Measurements from ENCODE around the gene KRTAP4-9.
"Not testable (repeated sequence)": the region's sequence is repeated elsewhere in the genome, so short reads cannot be mapped to it uniquely, and the experiment has no call there.

KRTAP4-9 gene

DNA sequence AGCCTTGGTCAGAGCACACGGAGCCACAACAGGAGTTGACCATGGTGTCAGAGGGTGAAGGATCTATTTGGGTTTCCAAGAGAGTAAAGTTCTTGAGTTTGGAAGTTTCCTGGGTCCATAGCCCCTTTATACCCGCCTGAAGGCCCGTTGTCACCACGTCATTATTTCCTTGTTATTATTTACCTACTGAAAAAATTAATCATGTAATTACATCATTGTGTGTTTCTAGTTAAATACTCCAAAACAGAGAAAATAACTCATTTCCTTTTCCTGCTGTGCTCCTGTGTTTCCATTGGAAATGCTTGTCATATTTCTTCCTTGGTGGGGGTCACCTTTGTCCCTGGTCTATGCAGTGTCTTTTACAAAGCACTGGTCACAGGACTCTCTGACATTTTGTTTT, 7.1 kb upstream of the KRTAP4-9 start, which contains the start of gene KRTAP4-8:
Gene KRTAP4-8, minus strand, starts transcription at position 101 of the 400 bp plus-strand sequence. Its CDS starts 58 bp downstream, at position 43.
- DNase-seq (ENCODE audit: low read depth in 2 of 2): no peak

DNA sequence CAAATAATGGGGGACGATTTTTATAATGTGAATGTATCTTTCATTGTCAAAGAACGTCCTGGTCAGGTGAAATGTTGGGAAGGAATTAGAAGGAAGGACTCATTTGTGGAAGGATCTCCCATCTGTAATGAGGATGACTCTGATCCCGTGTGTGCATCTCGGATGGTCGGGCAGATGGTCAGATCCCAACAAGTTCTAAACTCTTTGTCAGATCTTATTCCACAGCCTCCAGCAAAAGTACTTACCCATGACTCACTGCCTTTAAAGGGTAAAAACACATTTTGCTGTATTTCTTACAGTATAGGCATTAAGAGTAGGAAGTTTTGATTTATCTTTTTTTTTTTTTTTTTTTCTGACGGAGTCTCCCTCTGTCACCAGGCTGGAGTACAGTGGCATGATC, 6.7 kb upstream of the KRTAP4-9 start:
- DNase-seq (ENCODE audit: low read depth in 2 of 2): no peak

DNA sequence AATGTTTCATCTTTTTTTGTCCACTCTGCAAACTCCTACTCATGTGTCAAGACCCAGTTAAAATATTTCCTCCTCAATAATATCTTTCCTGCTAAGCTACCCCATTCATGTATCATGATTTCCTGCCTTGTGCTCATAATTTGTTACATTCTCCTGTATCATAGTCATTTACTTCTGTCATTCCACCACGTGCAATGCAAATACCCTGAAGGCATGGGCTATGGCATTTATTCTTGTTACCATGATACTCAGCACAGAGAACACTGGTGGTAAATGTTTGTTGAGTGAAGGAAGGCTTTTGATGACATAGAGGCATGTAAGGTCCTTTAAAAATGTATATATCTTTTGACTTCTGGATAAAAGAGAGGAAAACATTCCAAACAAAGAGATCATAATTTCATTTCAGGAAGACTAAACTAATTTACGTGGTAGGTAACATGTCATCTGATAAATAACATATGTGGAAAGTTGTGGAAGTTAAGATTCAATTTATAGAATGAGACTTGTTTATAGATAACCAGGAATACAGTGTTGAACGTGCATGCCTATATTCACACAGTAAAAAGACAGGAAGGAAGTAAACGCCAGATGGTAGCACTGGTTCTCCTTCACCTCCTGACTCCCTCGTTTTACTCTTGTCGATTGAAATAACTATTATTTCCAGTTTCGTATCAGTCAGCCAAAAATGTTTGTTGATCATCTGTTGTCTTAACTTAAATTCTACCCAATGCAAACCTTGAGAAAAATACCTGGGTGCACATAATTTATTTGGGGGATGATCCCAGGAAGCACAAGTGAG, 5.3 kb upstream of the KRTAP4-9 start:
- DNase-seq (ENCODE audit: low read depth in 2 of 2): not testable (repeated sequence)

- no peak for DNase-seq (ENCODE audit: low read depth in 2 of 2)
Observed at GRCh38 chr17:41101586-41102259, 3.5 kb upstream of the KRTAP4-9 start, which contains the start of gene KRTAP4-16. TSS of gene KRTAP4-16 (minus strand) at chr17:41102209. CDS start at chr17:41102209, 0 bp downstream.

GRCh38 chr17:41103896-41104295, 1.3 kb upstream of the KRTAP4-9 start:
- no peak for DNase-seq (ENCODE audit: low read depth in 2 of 2)

GRCh38 chr17:41104386-41105038, 677 bp upstream of the KRTAP4-9 start:
- not testable (repeated sequence) for DNase-seq (ENCODE audit: low read depth in 2 of 2)

DNA sequence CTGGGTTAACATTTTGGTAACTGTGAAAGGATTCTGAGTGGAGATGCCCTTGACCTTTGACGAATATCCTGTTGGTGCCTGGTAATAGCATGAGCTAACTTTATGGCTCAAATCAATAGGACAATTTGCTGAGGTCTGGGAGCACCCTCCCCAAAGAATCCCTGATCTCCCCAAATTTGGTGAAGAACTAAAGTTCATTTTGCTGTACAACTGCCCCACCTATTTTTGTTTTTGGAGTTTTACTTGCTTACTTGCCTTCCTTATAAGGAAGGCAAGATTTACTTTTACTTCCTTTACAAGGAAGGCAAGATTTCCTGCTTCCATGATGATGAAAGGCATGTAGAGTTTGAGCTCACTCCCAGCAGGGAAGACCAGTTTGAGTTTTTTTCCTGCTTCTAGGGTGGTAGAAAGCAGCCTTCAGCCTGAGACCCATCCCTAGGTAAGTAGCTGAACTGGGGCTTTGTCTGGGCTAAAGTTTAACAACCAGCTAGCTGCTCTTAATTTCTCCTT, 2.8 kb downstream of the KRTAP4-9 start:
- no peak for DNase-seq (ENCODE audit: low read depth in 2 of 2)

DNA sequence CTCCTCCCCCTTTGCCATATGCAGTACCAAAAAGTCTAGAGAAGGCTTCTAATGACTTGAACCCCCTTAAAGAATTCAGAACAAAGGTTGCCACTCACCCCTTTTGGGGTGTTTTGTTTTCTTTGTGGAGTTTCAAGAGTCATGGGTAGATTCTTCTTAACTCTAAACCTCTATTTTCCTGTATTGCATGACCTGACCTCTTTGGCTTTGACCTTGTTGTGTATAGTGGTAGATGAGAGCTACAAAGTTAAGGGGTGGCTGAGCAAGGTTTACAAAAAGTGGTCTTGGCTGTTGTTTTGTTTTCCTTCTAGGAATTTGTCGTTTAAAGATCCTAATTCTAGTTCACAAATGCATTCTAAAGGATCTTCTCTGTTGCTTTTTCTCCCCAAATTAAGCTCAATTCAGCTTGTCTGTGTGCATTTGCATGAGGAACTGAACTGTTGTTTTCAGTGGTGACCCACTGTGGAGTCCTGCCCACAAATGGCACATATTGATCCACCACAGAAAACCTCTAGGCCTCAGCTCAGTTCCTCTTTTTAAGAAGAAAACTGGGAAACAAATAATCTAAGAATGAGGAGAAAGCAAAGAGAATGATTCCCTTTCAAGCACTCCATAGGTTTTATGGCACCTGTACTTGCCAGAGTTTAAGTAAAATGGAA, 3.7 kb downstream of the KRTAP4-9 start:
- not testable (repeated sequence) for DNase-seq (ENCODE audit: low read depth in 2 of 2)

- DNase-seq (ENCODE audit: low read depth in 2 of 2): no peak
Observed at GRCh38 chr17:41111151-41111885, 6.1 kb downstream of the KRTAP4-9 start.

DNA sequence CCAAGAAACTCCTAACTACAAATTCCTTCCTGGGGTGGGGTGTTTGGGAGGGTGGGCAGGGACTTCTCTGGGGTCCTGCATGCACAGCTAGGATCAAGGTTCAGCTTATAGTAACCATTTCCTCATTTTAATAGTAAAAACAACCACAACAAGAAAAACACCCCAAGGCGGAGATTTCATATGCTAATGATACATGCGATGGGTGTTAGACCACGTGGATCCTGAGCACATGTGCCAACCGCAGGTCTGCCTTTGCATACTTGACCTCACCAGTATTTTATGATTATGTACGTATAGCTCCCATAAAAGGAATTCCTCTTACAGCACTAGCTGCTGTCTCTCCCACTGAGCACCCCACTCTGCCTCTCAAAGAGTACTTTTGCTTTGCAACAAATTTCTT, 11.1 kb downstream of the KRTAP4-9 start:
- DNase-seq (ENCODE audit: low read depth in 2 of 2): no peak

DNA sequence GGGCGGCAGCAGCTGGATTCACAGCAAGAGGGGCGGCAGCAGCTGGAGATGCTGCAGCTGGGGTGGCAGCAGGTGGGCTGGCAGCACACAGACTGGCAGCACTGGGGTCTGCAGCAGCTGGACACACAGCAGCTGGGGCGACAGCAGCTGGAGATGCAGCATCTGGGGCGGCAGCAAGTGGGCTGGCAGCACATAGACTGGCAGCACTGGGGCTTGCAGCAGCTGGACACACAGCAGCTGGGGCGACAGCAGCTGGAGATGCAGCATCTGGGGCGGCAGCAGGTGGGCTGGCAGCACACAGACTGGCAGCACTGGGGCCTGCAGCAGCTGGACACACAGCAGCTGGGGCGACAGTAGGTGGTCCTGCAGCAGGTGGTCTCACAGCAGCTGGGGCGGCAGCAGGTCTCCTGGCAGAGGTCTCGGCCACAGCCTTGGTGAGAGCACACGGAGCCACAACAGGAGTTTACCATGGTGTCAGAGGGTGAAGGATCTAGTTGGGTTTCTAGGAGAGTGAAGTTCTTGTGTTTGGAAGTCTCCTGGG, 12.7 kb downstream of the KRTAP4-9 start, which contains the start of gene KRTAP4-11:
Gene KRTAP4-11, minus strand, starts transcription at position 528 of the 541 bp plus-strand sequence. Its CDS starts 58 bp downstream, at position 470.
- DNase-seq (ENCODE audit: low read depth in 2 of 2): not testable (repeated sequence)

DNA sequence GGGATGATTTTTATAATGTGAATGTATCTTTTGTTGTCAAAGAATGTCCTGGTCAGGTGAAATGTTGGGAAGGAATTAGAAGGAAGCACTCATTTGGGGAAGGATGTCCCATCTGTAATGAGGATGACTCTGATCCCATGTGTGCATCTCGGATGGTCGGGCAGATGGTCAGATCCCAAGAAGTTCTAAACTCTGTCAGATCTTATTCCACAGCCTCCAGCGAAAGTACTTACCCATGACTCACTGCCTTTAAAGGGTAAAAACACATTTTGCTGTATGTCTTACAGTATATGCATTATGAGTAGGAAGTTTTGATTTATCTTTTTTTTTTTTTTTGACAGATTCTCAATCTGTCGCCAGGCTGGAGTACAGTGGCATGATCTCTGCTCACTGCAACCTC, 13.5 kb downstream of the KRTAP4-9 start:
- DNase-seq (ENCODE audit: low read depth in 2 of 2): no peak

DNA sequence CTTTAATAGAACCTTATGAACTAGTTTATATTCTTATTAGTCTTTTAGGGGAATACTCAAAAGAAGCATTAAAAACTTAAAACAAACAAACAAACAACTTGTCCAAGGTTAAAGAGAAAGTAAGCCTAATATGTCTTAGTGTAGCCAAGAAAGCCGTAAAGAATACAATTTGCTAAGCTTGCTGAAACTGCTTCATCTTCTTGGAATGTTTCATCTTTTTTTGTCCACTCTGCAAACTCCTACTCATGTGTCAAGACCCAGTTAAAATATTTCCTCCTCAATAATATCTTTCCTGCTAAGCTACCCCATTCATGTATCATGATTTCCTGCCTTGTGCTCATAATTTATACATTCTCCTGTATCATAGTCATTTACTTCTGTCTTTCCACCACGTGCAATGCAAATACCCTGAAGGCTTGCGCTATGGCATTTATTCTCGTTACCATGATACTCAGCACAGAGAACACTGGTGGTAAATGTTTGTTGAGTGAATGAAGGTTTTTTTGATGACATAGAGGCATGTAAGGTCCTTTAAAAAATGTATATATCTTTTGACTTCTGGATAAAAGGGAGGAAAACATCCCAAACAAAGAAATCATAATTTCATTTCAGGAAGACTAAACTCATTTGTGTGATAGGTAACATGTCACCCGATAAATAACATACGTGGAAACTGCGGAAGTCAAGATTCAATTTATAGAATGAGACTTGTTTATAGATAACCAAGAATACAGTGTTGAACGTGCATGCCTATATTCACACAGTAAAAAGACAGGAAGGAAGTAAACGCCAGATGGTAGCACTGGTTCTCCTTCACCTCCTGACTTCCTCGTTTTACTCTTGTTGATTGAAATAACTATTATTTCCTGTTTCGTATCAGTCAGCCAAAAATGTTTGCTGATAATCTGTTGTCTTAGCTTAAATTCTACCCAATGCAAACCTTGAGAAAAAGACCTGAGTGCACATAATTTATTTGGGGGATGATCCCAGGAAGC, 14.8 kb downstream of the KRTAP4-9 start:
- not testable (repeated sequence) for DNase-seq (ENCODE audit: low read depth in 2 of 2)

GRCh38 chr17:41121742-41122141, 16.6 kb downstream of the KRTAP4-9 start:
- no peak for DNase-seq (ENCODE audit: low read depth in 2 of 2)

- not testable (repeated sequence) for DNase-seq (ENCODE audit: low read depth in 2 of 2)
Observed at GRCh38 chr17:41123292-41123990, 18.3 kb downstream of the KRTAP4-9 start.

DNA sequence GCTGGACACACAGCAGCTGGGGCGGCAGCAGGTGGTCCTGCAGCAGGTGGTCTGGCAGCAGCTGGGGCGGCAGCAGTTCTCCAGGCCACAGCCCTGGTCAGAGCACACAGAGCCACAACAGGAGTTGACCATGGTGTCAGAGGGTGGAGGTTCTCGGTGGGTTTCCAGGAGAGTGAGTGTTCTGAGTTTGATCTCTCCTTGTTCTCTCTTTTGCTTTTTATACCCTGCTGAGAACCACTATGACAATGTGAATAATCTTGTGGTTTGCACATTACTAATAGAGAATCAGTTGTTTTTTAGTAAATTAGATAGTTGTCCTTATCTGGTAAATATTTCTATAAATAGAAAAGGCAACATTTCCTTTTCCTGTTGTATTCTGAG, 18.8 kb downstream of the KRTAP4-9 start, which contains the start of gene KRTAP4-12:
Gene KRTAP4-12, minus strand, starts transcription at position 192 of the 381 bp plus-strand sequence. Its CDS starts 60 bp downstream, at position 132.
- DNase-seq (ENCODE audit: low read depth in 2 of 2): not testable (repeated sequence)

GRCh38 chr17:41125064-41125463, 19.9 kb downstream of the KRTAP4-9 start:
- no peak for DNase-seq (ENCODE audit: low read depth in 2 of 2)

DNA sequence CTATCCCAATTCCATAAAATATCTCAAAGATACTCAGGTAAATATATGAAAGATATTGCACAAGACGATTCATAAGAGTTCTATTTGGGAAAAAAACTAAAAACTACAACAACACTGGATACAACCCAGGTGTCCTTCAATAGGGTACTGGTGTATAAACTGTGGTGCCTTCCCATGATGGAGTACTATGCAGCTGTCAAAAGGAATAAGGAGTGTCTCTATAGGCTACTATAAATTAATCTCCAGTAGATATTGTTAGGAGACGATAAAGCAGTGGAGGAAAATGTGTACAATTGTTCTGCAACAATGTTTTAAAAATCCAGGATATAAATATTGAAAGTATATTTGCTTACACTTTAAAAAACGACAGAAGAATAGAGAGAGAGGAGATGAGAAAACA, 21.2 kb downstream of the KRTAP4-9 start:
- no peak for DNase-seq (ENCODE audit: low read depth in 2 of 2)
